Loucy (cell line): ENCODE measurements around the gene NKAIN2.

ENCODE experiments used
- H2AFZ ChIP-seq: fragments of 200-600 bp; sonication (generic); 2 replicates; pipeline ENCODE4 v1.6.0; 2016; ENCODE audit warnings: antibody characterized with exemption, mild to moderate bottlenecking, low read length, moderate library complexity
- H3F3A ChIP-seq: fragments of 200-600 bp; 2 replicates; pipeline ENCODE4 v1.6.0; 2016; ENCODE audit warnings: antibody characterized with exemption, low read depth, mild to moderate bottlenecking
- H3K27me3 ChIP-seq: fragments of 200-600 bp; sonication (generic); 2 replicates; pipeline ENCODE4 v1.6.1; 2014; ENCODE audit warnings: low read length, mild to moderate bottlenecking; ENCODE audit not compliant: insufficient read depth, poor library complexity, severe bottlenecking
- H3K36me3 ChIP-seq: fragments of 200-600 bp; sonication (generic); 2 replicates; pipeline ENCODE4 v1.6.1; 2016; ENCODE audit warnings: low read length; ENCODE audit not compliant: insufficient read depth
- H3K4me1 ChIP-seq: fragments of 200-600 bp; sonication (generic); 2 replicates; pipeline ENCODE4 v1.5.1; 2014; ENCODE audit warnings: low read length, mild to moderate bottlenecking; ENCODE audit not compliant: insufficient read depth, poor library complexity, severe bottlenecking
- H3K4me2 ChIP-seq: fragments of 200-600 bp; sonication (generic); 2 replicates; pipeline ENCODE4 v1.6.0; 2014; ENCODE audit warnings: antibody characterized with exemption, low read length, low read depth, mild to moderate bottlenecking; ENCODE audit not compliant: poor library complexity, severe bottlenecking
- H3K4me3 ChIP-seq: fragments of 200-600 bp; sonication (generic); 2 replicates; pipeline ENCODE4 v1.5.1; 2014; ENCODE audit warnings: low read length, mild to moderate bottlenecking, mixed read lengths; ENCODE audit not compliant: poor library complexity, severe bottlenecking
- H3K79me2 ChIP-seq: fragments of 200-600 bp; sonication (generic); 2 replicates; pipeline ENCODE4 v1.6.1; 2014; ENCODE audit warnings: low read length; ENCODE audit not compliant: insufficient read depth
- H3K9ac ChIP-seq: fragments of 200-600 bp; sonication (generic); 2 replicates; pipeline ENCODE4 v1.6.0; 2014; ENCODE audit warnings: mild to moderate bottlenecking, low read depth, low read length, moderate library complexity; ENCODE audit not compliant: poor library complexity, severe bottlenecking
- H3K9me2 ChIP-seq: fragments of 200-600 bp; sonication (generic); replicated peaks from 2 replicates; pipeline ENCODE4 v1.6.1; 2016; ENCODE audit warnings: low read depth, low read length, mixed read lengths
- H3K9me3 ChIP-seq: fragments of 200-600 bp; sonication (generic); 2 replicates; pipeline ENCODE4 v1.6.1; 2014; ENCODE audit warnings: mild to moderate bottlenecking, antibody characterized with exemption, low read length, low read depth; ENCODE audit not compliant: insufficient read depth
- H4K20me1 ChIP-seq: fragments of 200-600 bp; sonication (generic); 2 replicates; pipeline ENCODE4 v1.6.0; 2014; ENCODE audit warnings: antibody characterized with exemption, low read length, mild to moderate bottlenecking; ENCODE audit not compliant: insufficient read depth, poor library complexity, severe bottlenecking
- CTCF ChIP-seq: fragments of 200-600 bp; sonication (generic); conservative IDR thresholded peaks from 2 replicates; pipeline ENCODE4 v1.5.1; 2014; ENCODE audit warnings: mild to moderate bottlenecking, antibody characterized with exemption, low read length
- EZH2phosphoT487 ChIP-seq: fragments of 200-600 bp; IDR thresholded peaks from 2 replicates; pipeline ENCODE4 v1.6.1; 2018; ENCODE audit warnings: antibody characterized with exemption, mild to moderate bottlenecking, moderate library complexity, borderline replicate concordance

Gene NKAIN2

GRCh38 chr6:123997223-123997622 lies 193.6 kb downstream of the NKAIN2 start:
- no peaks in the 10 kb centered on the region for H3K79me2 ChIP-seq
- no peak overlapping the region for H3K4me3 ChIP-seq
- no peak overlapping the region for H3K4me2 ChIP-seq
- H3K9me2 ChIP-seq, result no peaks in the 10 kb centered on the region
- no peak overlapping the region; the same call in 1 of the 2 replicates for H2AFZ ChIP-seq
- H3K9ac ChIP-seq, result peak overlapping the region; percentile 6
- H4K20me1 ChIP-seq, result no peaks in the 10 kb centered on the region
- H3K27me3 ChIP-seq, result no peaks in the 10 kb centered on the region
- no peaks in the 10 kb centered on the region for H3K9me3 ChIP-seq
- no peaks in the 10 kb centered on the region for H3K36me3 ChIP-seq
- H3F3A ChIP-seq, result no peaks in the 10 kb centered on the region
- H3K4me1 ChIP-seq, result peaks cover 37% of the 10 kb centered on the region
- TF ChIP-seq EZH2phosphoT487, result no peak
- TF ChIP-seq CTCF, result no peak

GRCh38 chr6:124002377-124003081 lies 198.9 kb downstream of the NKAIN2 start:
- Histone ChIP-seq H3F3A (no peaks in the 10 kb centered on the region), H4K20me1 (no peaks in the 10 kb centered on the region), H3K4me1 (peaks cover 67% of the 10 kb centered on the region), H3K27me3 (no peaks in the 10 kb centered on the region), H3K9ac (peak overlapping the region; percentile 64), H3K9me3 (no peaks in the 10 kb centered on the region), H3K4me2 (peak overlapping the region; percentile 63), H2AFZ (peak overlapping the region; percentile 28; the same call in 1 of the 2 replicates), H3K4me3 (no peak overlapping the region), H3K36me3 (no peaks in the 10 kb centered on the region), H3K79me2 (no peaks in the 10 kb centered on the region), H3K9me2 (no peaks in the 10 kb centered on the region)
- TF ChIP-seq CTCF (no peak), EZH2phosphoT487 (no peak)

- H3K4me2 ChIP-seq, result no peak overlapping the region
- no peak overlapping the region for H3K9ac ChIP-seq
- H3F3A ChIP-seq, result no peaks in the 10 kb centered on the region
- no peaks in the 10 kb centered on the region for H3K36me3 ChIP-seq
- TF ChIP-seq CTCF (no peak), EZH2phosphoT487 (no peak)
- no peaks in the 10 kb centered on the region for H4K20me1 ChIP-seq
- H3K79me2 ChIP-seq, result no peaks in the 10 kb centered on the region
- peaks cover 63% of the 10 kb centered on the region for H3K4me1 ChIP-seq
- H3K9me3 ChIP-seq, result no peaks in the 10 kb centered on the region
- no peak overlapping the region; the same call in 1 of the 2 replicates for H2AFZ ChIP-seq
- no peaks in the 10 kb centered on the region for H3K9me2 ChIP-seq
- no peaks in the 10 kb centered on the region for H3K27me3 ChIP-seq
- H3K4me3 ChIP-seq, result no peak overlapping the region
These were observed 203.6 kb downstream of the NKAIN2 start for GRCh38 chr6:124007266-124007665.
